Activated CD4-positive, CD25-positive, alpha-beta regulatory T cell treated with anti-CD3 and anti-CD28 coated beads, Interleukin-2, amount 50 U/mL, for 24 hours (primary cell): Measurements from ENCODE around the gene SLC8A3.

ENCODE experiments used
- ATAC-seq, 2 donors: fragments of 150-1000 bp; cut with Tn5 transposase; one replicate each; pipeline ENCODE4 v1.10.0; 2021; ENCODE audit warnings: mild to moderate bottlenecking in 1 of 2, moderate library complexity in 1 of 2

SLC8A3 gene

GRCh38 chr14:70064136-70064865, 124.5 kb downstream of the SLC8A3 start:
- no peak for ATAC-seq

GRCh38 chr14:70061108-70061507, 127.6 kb downstream of the SLC8A3 start:
- no peak for ATAC-seq

- ATAC-seq: no peak
Observed at GRCh38 chr14:70059545-70059944, 129.2 kb downstream of the SLC8A3 start.

GRCh38 chr14:70057519-70058136, 131.1 kb downstream of the SLC8A3 start:
- ATAC-seq: no peak

- ATAC-seq: no peak
Observed at GRCh38 chr14:70052990-70053389, 135.8 kb downstream of the SLC8A3 start.

GRCh38 chr14:70050136-70050535, 138.6 kb downstream of the SLC8A3 start:
- ATAC-seq: no peak

- no peak for ATAC-seq
Observed at GRCh38 chr14:70049605-70050004, 139.1 kb downstream of the SLC8A3 start.

- no peak for ATAC-seq
Observed at GRCh38 chr14:70048313-70048654, 140.5 kb downstream of the SLC8A3 start.

- no peak for ATAC-seq
Observed at GRCh38 chr14:70047598-70048312, 141.0 kb downstream of the SLC8A3 start.

- ATAC-seq: no peak
Observed at GRCh38 chr14:70045844-70046535, 142.8 kb downstream of the SLC8A3 start.

GRCh38 chr14:70045310-70045709, 143.4 kb downstream of the SLC8A3 start:
- no peak for ATAC-seq

- no peak for ATAC-seq
Observed at GRCh38 chr14:70043001-70043400, 145.8 kb downstream of the SLC8A3 start.

- no peak for ATAC-seq
Observed at GRCh38 chr14:70036665-70037064, 152.1 kb downstream of the SLC8A3 start.

GRCh38 chr14:70034257-70034656, 154.5 kb downstream of the SLC8A3 start:
- no peak for ATAC-seq

- ATAC-seq: no peak
Observed at GRCh38 chr14:70033561-70033960, 155.2 kb downstream of the SLC8A3 start.

GRCh38 chr14:70033116-70033515, 155.6 kb downstream of the SLC8A3 start:
- no peak for ATAC-seq

GRCh38 chr14:70032447-70032846, 156.3 kb downstream of the SLC8A3 start:
- ATAC-seq: no peak

GRCh38 chr14:70032016-70032415, 156.7 kb downstream of the SLC8A3 start:
- no peak for ATAC-seq

GRCh38 chr14:70029296-70030132, 159.2 kb downstream of the SLC8A3 start:
- ATAC-seq: no peak

- no peak for ATAC-seq
Observed at GRCh38 chr14:70027785-70028428, 160.8 kb downstream of the SLC8A3 start.

- ATAC-seq: no peak
Observed at GRCh38 chr14:70023871-70024270, 164.9 kb downstream of the SLC8A3 start.
